Endometrial microvascular endothelial cells (primary cell): ENCODE data around the gene SELENOM. TPM values are rescaled to one million over a fixed set of nuclear protein-coding genes. Genes with fewer than 3 reads are reported as not detected.

ENCODE experiments used
- in situ Hi-C: cut with HindIII; loops from 2 replicates; pipeline ENCODE4 v1.10.0; 2017; ENCODE audit warnings: low sequenced_read_pairs, low pct_unique_long_range_greater_than_20kb; ENCODE audit errors: inconsistent ontology term
- total RNA-seq: library from RNA; depleted of rRNA; stranded (reverse); fragments of >200 nt; gene quantifications from one replicate; pipeline ENCODE4 v1.2.3, GENCODE V29; 2015; ENCODE audit errors: inconsistent ontology term

The SELENOM gene
- total RNA-seq, 1 donor from 2014 or later: 57.1 TPM

DNA sequence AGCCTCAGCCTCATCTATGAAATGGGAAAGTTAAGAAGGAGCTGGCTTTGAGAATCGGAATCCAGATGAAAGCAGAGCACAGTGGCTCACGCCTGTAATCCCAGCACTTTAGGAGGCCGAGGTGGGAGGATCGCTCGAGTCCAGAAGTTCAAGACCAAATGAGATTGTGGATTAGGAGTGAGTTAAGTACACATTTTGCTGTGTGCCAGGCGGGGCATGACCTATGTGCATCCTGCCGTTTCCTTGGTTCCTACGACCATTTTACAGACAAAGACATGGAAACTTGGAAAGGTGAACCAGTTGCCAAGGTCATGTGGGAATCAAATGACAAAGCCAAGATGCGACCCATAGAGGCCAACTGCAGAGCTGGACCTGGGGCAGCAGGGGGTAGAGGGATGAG is 28.8 kb upstream of the SELENOM start:
- in situ Hi-C loops: no loop called here

- in situ Hi-C loops: no loop called here
These were observed 28.3 kb upstream of the SELENOM start for GRCh38 chr22:31135706-31136105.

- in situ Hi-C loops: no loop called here
These were observed 27.3 kb upstream of the SELENOM start for GRCh38 chr22:31134688-31135087.

GRCh38 chr22:31133911-31134310 is 26.5 kb upstream of the SELENOM start:
- in situ Hi-C loops: no loop called here

DNA sequence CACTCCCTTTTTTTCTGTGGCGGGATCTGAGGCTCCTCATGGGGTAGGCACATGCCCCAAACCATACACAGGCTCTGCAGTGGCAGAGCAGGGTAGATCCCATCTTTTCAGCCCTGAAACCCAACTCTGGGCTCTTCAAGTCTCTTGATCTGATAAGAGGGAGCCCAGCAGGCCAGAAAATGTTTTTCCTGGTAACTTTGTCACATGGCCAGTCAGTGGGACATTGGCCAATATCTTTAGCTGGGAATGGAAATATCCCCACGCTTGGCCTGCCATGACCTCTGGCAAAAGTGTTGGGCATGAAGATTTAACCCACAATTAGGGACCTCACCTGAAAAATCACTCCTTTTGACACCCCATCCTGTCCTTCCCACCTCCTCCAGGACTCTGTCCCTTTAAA is 23.5 kb upstream of the SELENOM start:
- in situ Hi-C loops: no loop called here

DNA sequence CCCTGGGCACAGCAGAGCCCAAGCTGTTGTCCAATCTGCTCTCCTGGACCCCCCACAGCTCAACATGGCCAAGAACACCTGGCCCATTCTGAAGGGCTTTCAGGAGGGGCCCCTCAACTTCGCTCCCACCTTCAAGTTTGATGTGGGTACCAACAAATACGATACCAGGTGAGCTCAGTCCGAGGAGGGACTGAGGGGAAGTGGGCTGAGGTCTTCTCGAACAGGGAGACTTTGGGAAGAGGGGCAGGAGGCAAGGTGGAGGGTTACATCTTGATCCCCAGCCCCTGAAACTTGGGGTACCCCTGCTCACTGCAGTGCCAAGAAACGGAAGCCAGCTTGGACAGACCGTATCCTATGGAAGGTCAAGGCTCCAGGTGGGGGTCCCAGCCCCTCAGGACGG is 20.8 kb upstream of the SELENOM start:
- in situ Hi-C loops: no loop called here

DNA sequence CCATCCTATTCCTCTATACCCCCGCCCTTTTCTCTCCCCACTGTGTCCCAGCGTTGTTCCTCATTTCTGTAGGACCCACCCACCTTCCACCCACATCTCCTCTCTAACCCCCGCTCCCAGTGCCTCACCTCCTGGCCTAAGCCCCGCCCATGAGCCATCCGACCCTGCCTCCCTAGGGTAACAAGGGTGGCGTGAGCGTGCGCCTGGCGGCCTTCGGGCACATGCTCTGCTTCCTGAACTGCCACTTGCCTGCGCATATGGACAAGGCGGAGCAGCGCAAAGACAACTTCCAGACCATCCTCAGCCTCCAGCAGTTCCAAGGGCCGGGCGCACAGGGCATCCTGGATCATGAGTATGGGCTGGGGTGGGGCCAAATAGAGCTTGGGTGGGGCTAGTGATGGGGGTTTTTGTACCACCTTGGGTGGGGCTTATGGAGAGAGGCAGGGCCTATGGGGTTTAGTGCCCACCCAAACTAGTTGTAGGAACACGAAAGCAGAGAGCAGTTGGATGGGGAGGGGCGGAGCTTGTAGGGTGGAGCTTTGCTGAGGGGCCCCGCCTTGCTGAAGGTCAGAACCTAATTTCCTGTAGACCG is 19.9 kb upstream of the SELENOM start:
- in situ Hi-C loops: no loop called here

DNA sequence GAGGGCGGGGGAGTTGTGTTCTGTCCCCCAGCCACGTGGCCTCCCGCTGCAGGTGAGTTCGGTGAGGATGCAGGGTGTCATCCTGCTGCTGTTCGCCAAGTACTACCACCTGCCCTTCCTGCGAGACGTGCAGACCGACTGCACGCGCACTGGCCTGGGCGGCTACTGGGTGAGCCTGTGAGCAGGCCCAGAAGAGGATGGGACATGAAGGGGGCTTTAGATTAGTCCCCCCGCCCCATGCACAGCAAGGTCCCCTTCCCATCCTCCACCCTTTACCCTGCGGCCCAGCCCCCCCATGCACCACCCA is 19.5 kb upstream of the SELENOM start:
- in situ Hi-C loops: no loop called here

GRCh38 chr22:31126128-31126868 is 18.9 kb upstream of the SELENOM start:
- in situ Hi-C loops: no loop called here

GRCh38 chr22:31125521-31126117 is 18.3 kb upstream of the SELENOM start:
- in situ Hi-C loops: no loop called here

GRCh38 chr22:31124811-31125465 is 17.6 kb upstream of the SELENOM start:
- in situ Hi-C loops: no loop called here

DNA sequence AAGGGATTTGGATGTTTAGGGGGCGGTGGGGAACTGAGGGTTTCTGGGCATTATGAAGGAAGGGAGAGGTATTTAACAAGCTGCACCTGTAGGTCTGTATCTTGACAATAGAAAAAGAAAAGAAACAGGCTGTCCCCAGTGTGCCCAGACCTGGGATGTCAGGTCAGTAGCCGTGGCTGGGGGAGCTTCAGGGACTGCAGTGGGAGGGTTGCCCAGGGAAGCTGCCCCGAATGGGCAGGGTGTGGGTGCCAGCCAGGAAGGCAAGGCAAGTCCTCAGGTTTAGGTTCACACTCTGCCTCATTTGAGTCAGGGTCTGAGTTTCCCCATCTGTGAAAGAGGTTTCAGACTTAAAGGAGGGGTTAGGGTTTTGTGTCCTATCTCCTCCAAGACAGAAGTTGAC is 16.9 kb upstream of the SELENOM start:
- in situ Hi-C loops: no loop called here

DNA sequence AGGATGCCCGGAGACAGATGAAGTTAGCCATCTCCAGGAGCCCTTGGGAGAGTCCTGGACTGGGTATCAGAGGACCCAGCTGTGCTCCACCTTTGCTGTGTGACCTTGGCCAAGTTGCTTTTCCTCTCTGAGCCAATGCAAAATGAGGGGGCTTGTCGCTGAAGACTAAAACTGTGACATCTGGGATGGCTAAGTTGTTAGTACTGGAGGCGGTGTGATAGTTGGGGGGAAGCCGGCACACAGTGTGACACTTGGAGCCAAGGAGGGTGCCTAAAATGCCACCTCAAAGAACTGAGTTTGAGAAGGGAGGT is 15.9 kb upstream of the SELENOM start:
- in situ Hi-C loops: no loop called here

DNA sequence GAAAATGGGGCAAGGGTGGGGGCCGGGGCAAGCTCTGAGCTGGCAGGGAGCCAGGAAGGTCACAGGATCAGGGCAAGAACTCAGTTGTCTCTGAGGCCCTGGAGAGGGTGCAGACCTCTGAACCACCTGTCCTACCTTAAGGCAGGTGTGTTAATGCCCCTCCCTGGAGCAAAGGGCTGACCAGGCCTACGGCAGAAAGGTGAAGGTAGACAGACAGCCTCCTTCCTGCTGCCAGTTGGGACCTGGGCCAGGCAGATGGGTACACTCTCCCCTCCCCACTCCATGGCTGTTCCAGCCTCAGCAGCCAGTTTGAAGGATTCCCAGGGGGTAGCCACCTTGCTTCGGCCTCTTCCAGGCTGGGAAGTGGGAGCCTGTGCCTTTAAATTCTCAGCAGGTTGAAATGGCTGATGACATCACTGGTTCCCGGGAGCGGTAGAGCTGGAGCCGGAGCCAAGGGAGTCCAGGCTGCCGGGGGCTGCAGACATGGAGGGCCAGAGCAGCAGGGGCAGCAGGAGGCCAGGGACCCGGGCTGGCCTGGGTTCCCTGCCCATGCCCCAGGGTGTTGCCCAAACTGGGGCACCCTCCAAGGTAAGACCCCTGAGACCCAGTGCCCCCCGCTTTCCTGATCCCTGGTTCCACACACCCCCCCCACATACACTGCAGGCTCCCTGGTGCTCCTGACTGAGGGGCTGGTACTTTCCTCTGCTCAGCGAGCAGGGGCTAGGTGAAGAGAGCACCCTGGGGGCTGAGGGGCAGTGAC is 15.3 kb upstream of the SELENOM start, which contains the start of gene INPP5J:
TSS of gene INPP5J (plus strand) at position 435 of the 760 bp plus-strand sequence. CDS start at position 484, 49 bp downstream.
- in situ Hi-C loops: no loop called here

- in situ Hi-C loops: no loop called here
These were observed 14.8 kb upstream of the SELENOM start for GRCh38 chr22:31122196-31122531.

DNA sequence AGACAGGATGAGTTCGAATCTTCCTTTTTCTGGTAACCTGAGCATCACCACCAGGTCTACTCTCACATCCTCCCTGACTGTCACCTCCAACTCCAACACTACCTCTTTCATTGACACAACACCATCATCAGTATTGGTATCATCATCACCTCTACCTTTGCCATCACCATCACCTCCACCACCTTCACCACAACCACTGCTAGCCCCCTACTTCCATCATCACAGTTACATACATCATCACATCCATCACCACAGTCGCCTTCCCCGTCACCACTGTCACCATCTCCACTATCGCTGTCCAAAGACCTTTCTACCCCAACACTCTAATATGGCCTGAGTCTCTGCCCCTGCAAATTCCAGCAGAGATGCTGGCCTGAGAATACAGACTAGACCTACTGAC is 14.0 kb upstream of the SELENOM start:
- in situ Hi-C loops: no loop called here

GRCh38 chr22:31120642-31121041 is 13.3 kb upstream of the SELENOM start:
- in situ Hi-C loops: no loop called here

- in situ Hi-C loops: no loop called here
These were observed 12.9 kb upstream of the SELENOM start for GRCh38 chr22:31120230-31120629.

DNA sequence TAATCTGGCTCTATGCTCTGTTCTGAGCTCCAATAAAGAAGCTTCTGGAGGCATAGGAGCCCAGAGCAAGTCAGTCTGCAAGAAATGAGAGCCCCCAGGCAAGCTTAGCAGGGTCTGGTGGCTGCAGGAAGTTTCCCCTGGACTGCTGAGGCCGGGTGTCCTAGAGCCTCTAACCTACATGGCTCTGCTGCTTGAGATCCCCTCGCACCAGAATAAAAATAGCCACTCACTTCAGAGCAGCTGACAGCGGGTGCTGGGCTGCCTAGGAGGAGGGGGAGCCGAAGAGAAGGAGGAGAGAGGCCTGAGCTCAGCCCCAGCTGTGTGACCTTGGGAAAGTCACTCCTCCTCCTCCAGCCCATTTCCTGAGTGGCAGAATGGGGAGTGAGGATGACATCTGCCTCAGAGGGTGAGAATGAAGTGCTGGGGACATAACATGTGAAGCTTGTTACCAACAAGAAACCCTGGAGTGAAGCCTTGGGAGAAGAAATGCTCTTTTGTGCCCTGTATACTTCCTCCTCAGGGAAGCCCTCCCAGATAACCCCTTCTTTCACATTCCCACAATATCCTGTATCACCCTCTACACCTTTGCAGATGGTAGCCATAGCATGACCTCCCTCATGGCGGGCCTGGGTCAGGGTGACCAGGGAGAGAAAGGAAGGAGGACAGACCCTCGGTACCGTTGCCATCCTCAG is 11.8 kb upstream of the SELENOM start:
- in situ Hi-C loops: no loop called here
